Eye (tissue), 1 donor: Measurements from ENCODE around the gene SLC15A4.
"Not testable (repeated sequence)": the region's sequence is repeated elsewhere in the genome, so short reads cannot be mapped to it uniquely, and the experiment has no call there.

Experiments used
- DNase-seq: peaks from one replicate; pipeline ENCODE4 v3.0.0-alpha.2; 2015

The SLC15A4 gene

DNA sequence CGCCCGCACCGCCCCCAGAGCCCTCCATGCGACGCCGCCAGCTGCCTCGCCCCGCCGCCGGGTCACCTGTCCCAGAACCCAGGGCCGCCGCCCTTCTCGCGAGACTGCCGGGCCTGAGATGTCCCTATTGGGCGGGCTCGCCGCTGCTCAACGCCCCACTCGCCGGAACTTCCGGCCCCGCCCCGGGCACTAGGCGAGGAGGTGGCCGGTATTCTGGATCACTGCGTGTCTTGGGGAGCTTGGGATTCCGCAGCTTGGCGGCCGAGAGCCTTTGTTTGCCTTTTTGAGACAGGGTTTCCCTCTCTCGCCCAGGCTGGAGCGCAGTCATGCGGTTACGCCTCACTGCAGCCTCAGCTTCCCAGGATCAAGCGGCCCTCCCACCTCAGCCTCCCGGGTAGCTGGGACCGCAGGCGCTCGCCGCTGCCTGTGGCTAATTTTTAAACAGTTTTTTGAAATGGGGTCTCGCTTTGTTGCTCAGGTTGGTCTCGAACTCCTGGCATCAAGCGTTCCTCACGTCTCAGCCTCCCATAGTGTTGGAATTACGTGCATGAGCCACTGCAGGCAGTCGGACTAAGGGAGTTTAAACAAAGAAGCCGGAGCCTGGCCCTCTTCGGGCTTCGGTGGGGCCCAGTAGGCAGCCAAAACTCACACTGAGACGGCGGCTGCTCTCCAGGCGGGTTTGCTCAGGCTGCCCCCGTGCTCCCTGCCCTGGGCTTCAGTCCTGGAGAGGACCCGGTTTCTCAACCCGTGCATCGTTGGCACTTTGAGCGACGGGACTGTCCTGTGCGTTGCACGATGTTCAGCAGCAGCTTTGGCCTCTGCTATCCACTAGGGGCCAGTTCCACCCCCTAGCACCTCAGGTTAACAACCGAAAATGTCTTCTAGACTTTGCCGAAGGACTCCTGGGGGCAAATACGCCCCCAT, at the start of gene SLC15A4:
SLC15A4 (minus strand) TSS at position 43 of the 924 bp plus-strand sequence; CDS start at position 28, 15 bp downstream.
- DNase-seq, result peak; percentile 97

DNA sequence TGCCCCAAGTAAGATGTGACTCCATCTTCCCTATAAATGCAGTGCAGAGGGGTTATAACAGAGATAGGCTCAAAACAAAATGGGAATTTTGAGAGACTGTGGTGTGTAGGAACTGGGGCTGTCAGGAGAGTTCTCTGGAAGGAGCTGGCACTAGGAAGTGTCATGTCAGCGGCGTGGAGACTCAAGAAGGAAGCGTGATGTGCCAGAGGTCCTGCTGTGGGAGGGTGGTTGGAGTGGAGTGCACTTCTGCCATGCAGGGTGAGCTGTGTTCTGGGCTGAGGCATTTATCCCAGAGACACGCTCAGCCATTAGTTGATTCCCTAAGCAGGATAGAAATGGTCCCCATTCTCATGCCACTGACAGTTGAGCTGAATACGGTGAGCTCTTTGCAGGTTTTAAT, 48.5 kb upstream of the SLC15A4 start:
- no peak for DNase-seq

DNA sequence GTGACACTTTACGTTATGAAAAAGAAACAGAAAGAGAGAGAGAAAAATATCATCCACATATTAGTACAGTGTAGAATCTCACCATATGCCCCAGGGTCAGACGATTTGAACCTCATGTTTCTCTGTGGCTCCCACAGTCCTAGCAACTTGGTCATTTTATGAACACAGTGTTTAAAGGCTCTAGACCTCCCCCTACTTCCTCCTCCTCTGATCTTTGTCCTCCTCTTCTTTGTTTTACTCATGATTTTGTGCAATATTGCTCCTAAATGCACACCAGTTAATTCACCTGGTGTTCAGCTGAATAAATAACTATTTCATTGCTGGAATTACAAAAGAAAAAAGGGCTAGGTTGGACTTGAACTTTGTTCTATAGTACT, 47.7 kb upstream of the SLC15A4 start:
- DNase-seq, result no peak

DNA sequence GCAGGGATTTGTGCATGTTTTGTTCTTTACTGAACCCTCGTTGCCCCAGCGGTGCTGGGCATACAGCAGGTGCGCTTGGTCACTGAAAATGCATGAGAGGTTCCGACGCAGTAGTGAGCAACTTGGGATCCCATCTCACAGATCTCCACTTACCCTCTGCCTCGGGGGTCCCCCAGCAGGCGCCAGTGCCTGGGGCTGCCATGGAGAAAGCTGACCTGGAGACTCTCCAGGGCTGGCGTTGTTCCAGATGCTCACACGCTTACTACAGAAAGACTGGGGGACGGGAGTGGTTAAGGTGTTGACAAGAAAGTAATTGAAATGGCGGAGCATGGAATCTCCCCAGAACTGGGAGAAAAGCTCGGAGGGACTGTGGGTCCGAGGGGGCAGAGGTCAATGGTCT, 43.7 kb upstream of the SLC15A4 start:
- no peak for DNase-seq

DNA sequence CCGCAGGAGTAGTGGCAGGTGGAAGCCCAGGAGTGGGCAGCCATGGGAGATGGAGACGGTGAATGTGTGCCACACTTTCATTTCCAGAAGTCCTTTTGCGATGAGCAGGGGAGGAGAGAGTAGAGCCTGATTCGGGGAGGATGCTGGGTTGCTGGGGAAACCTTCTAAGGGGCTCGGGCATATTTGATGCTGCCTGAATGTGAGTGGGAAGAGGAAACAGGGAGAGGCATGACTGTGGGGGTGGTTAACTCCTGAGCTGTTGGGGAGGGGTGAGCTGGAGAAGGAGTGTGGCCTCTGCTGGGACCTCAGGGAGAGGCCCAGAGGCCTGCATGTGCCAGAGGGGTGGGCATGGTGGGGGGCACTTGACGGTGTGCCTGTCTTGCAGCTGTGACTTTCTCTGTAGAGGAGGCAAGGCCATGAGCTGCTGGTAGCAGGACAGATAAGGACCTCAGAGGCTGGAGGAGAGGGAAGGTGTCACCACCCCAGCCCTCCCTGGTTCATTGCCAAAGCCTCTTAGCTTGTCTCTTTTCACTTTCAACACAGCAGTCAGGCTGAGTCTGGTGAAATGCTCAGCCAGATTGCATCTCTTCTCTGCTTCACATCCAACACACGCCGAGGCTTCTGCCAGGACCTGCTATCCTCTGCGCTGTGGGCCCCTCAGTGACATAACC, 40.9 kb upstream of the SLC15A4 start:
- no peak for DNase-seq

DNA sequence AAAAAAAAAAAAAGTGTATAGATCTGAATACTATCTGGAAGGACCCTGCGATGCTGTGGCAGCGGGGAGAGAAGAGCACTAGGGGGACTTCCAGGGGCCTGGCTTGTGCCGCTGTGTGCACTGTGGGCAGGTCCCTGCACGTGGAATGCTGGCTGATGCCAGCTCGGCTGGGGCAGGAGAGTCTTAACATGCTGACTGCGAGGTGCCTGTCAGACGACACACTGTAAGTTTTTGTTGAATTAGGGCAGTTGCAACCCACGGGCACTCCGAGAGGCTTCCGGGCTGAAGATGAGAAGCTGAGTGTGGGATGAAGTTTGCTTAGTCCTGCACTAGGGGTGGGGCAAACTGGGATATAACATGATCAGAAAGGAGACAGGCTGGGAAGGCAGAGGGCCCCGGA, 40.2 kb upstream of the SLC15A4 start:
- DNase-seq, result no peak

DNA sequence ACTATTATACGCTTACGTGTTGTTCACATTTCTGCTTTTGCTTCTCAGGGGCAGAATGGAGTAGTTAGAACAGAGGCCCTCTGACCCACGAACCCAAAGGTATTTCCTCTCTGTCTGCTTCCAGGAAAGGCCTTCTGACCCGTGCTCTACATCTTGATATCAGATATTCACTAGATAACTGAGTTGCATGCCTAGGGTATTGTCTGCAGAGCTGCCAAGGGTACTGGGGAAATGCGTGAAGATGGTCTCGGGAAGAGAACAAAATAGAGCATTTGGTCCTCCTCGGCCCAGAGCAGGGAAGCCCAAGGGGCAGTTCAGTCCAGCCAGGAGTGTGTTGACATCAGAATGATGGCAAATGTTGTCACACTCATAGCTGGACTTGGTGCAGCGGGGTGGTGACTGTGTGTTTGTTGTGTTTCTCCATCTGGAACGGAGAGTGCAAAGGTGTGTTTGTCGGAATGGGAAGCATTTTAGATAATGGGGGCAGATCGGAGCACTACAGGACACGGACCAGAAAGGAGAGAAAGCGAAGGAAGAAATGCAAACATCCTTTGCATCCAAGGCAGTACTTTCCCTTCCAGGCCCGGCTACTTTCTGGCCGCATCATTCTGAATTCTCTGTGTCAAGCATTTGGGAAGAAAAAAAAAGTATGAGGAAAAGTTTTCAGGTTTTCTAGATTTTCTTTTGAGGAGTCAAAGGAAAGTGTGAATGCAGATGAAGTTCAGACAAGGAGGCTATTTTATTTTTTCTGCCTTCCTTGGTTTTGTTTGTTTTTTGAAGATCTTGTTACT, 37.7 kb upstream of the SLC15A4 start:
- no peak for DNase-seq

DNA sequence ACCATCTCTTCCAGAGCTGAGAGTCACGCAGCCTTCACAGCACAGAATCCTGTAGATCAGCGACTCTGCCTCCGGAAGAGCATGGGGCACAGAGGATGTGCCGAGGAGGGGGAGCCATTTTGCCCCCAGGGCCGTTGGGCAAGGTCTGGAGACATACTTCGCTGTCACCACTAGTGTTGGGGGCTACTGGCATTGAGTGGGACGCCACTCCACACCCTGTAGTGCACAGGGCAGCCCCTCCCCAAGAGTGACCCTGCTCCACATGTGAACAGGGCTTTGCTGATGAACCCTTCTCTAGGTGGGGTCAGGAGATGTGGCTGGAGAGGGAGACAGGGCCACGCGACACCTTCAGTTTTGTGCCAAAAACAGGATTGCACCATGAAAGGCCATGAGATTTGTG, 35.6 kb upstream of the SLC15A4 start:
- DNase-seq, result no peak

DNA sequence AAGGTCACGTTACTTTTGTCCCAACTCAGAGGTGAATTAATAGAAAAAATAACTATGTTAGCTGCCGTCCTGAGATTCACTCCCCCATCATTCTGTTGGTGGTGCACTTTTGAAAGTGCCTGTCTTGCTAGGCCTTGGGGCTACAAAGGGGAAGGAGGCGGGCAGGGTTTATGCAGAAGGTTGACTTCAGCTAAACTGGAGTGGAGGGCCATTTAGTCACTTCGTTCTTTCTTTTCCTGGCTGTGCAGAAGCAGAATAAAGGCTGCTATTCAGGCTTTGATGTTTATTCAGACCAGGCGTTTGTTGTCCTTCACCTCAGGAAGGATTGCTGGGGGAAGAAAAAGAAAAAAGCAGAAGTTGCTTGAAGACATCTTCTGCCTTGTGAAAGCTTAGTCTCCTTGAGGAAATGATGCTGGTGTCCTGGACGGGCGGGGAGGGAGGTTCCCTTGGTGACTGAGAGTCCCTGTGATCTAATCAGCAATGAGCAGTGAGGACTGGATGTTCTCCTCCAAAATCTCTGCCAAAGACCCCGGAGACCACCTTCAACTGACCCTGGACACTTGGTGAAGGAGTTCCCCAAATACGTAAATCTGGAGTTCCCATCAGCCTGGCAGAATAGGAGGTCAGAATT, 33.5 kb upstream of the SLC15A4 start:
- no peak for DNase-seq

DNA sequence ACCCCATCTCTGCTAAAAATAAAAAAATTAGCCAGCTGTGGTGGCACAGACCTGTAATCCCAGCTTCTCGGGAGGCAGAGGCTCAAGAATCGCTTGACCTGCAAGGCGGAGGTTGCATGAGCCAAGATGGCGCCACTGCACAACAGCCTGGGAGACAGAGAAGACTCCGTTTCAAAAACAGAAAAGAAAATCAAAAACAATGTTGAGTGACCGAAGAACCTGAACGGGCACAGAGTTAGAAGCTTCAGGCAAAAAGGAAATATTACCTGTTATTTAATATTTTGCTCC, 33.0 kb upstream of the SLC15A4 start:
- no peak for DNase-seq

DNA sequence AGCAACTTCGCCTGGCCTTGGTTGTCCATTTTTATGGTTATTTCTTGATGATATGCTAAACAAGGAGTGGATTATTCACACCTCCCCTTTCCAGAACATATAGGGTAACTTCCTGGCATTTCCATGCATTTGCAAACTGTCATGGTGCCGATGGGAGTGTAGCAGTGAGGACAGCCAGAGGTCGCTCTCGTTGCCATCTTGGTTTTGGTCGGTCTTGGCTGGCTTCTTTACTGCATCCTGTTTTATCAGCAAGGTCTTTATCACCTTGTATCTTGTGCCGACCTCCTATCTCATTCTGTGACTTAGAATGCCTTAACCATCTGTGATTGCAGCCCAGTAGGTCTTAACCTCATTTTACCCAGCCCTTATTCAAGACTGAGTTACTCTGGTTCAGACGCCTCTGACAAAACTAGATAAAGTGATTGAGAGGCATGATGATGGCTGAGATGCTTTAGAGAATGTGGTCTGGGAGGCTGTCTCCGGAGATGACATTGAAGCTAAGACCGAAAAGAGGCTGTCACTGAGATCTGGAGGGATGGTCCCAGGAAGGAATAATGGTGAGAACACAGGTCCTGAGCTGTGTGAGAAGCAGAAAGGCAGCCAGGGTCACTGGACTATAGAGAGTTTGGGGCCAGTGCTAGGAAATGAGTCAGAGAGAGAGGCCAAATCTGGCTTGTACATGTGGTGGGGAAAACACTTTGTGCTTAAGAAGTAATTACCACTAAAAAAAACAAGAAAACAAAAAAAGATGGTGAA, 32.5 kb upstream of the SLC15A4 start:
- no peak for DNase-seq

DNA sequence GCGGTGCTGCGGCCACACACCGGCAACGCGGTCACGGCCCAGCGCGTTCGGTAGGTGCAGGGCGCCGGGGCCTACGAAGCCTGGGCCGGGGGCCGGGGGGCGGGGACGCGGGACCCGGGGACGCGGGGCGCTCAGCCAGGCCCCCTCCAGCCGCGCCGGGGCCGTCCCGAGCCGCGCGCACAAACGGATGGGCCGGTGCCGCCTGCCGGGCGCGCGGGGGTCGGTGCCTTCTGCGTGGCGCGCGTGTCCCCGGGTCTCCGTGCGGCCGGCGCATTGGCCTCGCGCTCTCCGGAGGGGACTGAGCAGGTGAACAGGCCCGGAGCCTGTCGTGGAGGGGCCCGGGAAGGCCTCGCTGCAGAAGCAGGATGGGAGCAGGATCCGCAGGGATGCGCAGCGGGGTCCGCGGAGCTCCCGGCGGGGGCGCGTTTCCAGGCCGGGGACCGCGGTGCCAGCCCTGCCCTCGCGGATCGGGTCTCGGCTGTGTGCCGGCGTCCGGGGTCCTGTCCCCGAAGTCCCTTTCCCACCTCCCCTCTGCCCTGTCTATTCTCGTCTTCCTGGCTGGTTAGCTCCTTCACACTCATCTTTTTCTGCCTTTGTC, 29.9 kb upstream of the SLC15A4 start:
- DNase-seq, result peak; percentile 76

DNA sequence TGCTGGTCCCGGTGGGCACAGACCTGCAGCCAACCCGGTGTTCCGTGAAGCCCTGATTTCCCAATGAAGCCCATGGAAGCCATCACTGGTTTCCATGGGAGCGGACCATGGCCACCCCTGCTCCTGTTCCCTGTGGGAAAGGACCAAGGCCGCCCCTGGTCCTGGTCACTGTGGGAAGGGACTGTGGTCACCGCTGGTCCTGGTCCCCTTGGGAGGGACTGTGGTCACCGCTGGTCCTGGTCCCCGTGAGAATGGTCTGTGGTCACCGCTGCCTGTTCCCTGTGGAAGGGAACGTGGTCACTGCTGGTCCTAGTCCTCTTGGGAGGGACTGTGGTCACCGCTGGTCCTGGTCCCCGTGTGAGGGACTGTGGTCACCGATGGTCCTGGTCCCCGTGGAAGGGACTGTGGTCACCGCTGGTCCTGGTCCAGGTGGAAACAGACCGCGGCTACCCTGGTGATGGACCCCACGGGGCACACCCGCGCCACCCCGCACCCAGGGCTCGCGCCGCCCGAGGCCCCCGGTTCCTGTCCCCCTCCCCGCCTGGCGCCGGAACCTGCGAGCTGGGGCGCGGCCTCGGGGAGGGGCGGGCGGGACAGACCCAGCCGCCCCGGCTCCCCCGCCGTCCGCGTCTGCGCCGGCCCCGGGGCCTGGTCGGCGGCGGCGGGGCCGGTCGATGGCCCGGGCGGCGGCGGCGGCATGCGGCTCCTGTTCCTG, 29.3 kb upstream of the SLC15A4 start, which contains the start of gene GLT1D1:
GLT1D1 (plus strand) TSS at position 594 of the 715 bp plus-strand sequence; CDS start at position 698, 104 bp downstream.
- DNase-seq, result peak; percentile 6

DNA sequence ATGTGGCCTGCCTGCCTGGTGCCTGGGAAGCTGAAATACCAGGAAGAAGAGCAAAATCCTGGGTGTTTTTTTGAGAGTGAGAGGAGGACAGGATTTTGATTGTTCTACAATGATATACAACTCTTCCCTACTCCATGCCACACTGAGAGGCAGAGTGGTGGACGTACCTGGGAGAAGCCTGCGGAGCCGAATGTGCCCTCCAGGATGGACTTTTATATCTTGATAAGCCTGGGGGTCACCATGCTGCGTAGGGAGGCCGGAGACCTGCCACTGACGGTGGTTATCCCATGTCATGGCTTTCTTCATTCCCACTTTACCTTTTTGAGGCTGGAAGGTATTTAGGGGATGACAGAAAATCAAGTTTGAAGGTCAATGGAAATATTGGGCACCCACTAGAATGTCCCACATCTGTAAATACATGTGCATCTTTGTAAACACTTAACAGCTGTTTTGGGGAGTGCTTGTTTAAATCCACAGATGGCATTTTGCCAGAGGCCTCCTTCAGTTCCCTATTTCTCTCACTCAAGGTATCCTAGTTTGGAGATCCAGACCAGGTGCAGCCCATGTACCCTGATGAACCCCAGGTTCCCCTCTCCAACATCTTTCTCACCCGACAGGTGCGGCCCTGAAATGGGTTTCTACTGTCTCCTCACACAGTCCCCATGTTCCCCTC, 28.4 kb upstream of the SLC15A4 start:
- no peak for DNase-seq

DNA sequence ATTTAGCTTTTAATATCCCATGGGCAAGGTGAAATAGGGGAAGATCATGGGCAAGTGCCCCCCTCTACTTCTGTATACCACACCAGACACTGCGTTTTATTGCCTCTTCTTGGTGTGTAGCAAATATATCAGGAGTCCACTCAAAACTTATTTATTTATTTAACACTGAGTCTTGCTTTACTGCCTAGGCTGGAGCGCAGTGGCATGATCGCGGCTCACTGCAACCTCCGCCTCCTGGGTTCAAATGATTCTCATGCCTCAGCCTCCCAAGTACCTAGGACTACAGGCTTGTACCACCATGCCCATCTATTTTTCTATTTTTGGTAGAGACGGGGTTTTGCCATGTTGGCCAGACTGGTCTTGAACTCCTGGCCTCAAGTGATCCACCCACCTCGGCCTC, 27.7 kb upstream of the SLC15A4 start:
- DNase-seq, result not testable (repeated sequence)

DNA sequence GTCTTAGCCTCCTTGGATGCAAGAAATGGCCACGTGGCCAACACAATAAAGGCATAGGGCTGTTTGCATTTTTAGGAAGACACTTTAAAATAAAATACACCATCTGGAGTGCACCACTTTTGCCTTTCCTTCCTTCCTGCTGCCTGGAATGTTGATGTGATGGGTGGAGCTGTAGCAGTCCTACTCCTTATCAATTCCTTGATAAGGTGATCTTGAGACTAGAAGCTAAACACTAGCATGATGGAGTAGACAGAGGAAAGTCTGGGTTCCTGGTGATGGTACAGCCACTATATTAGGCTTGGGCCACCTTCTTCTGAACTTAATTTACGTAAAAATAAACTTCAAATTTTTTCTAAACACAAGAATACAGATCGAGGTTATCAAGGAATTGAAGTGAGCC, 26.6 kb upstream of the SLC15A4 start:
- no peak for DNase-seq

DNA sequence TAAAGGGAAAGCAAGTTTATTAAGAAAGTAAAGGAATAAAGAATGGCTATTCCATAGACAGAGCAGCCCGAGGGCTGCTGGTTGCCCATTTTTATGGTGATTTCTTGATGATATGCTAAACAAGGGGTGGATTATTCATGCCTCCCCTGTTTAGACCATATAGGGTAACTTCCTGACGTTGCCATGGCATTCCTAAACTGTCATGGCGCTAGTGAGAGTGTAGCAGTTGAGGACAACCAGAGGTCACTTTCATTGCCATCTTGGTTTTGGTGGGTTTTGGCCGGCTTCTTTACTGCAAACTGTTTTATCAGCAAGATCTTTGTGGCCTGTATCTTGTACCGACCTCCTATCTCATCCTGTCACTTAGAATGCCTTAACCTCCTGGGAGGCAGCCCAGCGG, 26.0 kb upstream of the SLC15A4 start:
- not testable (repeated sequence) for DNase-seq

DNA sequence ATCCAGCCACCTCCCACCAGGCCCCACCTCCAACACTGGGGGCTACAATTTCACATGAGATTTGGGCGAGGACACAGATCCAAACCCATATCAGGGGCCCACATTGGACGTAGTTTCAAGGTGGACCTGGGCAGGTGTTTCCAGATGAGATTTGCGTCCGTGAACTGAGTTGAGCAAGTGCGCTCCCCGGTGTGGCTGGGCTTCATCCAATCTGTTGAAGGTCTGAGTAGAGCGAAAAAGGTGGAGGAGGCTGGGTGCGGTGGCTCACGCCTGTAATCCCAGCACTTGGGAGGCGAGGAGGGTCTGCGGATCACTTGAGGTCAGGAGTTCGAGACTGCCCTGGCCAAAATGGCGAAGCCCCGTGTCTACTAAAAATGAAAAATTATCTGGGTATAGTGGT, 24.6 kb upstream of the SLC15A4 start:
- no peak for DNase-seq

DNA sequence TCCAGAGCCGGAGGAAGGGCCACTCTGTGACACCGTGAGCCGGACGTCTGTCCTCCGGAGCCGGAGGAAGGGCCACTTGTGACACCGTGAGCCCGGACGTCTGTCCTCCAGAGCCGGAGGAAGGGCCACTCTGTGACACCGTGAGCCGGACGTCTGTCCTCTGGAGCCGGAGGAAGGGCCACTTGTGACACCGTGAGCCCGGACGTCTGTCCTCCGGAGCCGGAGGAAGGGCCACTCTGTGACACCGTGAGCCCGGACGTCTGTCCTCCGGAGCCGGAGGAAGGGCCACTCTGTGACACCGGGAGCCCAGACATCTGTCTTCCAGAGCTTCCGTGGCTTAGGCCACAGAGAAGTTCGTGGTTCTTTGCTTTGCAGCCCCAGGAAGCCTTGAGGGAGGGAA, 22.9 kb upstream of the SLC15A4 start:
- DNase-seq, result not testable (repeated sequence)

DNA sequence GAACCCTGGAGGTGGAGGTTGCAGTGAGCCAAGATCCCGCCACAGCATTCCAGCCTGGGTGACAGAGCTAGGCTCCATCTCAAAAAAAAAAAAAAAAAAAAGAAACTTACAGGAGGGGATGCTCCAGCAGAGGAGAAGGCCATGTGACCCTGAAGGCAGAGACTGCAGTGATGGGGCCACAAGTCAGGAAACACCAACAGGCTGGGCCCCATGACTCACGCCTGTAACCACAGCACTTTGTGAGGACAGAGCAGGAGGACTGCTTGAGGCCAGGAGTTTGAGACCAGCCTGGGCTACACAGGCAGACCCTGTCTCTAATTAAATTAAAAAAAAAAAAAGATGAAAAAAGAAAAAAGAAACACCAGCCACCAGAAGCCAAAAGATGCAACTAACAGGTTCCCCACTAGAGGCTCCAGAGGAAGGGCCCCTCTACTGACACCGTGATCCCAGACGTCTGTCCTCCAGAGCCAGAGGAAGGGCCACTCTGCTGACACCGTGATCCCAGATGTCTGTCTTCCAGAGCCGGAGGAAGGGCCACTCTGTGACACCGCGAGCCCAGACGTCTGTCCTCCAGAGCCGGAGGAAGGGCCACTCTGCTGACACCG, 20.4 kb upstream of the SLC15A4 start:
- no peak for DNase-seq
